Prostate gland (tissue), 2 donors: ENCODE results near the gene SPTB.
A peak's percentile ranks its signal among the peaks of the same experiment; 100 is the strongest.

ENCODE experiments used
- POLR2A ChIP-seq: fragments of 450-650 bp; IDR thresholded peaks from one replicate; pipeline ENCODE4 v1.6.1; 2016; ENCODE audit warnings: antibody characterized with exemption, mild to moderate bottlenecking
- TF ChIP-seq, protein P1 (sequence below), 4 experiments: fragments of 200-600 bp in 2 of 4; fragments of 450-650 bp in 2 of 4; sonication (generic) in 2 of 4; IDR thresholded peaks; 1 replicate in 3 of 4; 2 replicates in 1 of 4; pipeline ENCODE4 v1.5.1; 2016 to 2019; ENCODE audit warnings: antibody characterized with exemption in 4 of 4, mild to moderate bottlenecking in 2 of 4, moderate library complexity in 2 of 4

DNA sequence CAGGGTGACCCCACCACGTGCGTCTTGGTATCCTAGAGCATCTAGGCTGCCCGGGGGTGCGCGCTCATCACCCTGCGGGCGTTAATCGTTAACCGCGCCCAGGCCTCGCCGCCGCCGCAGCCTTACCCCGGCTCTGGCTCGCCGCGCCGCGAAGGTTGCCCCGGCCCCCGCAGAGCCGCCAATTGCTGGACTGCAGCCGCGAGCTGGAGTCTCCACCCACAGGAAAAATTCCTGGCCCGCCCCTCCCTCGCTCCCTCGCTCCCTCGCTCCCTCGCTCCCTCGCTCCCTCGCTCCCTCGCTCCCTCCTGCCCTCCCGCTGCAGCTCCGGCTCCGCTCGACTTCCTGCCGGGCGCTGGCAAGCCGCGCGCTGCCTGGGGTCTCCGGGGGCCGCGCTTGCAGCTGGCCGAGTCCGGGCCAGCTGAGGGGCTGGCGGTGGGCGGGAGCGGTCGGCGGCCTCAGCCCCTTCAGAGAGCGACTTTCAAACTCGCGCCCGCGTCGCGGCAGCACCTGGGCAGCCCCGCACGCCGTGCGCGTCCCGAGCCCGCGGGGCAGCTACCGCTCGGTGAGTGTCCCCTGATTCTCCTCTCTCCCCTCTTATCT, 175.5 kb downstream of the SPTB start, which contains the start of gene PLEKHG3:
- TF ChIP-seq POLR2A = peak; percentile 86
- TF ChIP-seq, protein P1, sequence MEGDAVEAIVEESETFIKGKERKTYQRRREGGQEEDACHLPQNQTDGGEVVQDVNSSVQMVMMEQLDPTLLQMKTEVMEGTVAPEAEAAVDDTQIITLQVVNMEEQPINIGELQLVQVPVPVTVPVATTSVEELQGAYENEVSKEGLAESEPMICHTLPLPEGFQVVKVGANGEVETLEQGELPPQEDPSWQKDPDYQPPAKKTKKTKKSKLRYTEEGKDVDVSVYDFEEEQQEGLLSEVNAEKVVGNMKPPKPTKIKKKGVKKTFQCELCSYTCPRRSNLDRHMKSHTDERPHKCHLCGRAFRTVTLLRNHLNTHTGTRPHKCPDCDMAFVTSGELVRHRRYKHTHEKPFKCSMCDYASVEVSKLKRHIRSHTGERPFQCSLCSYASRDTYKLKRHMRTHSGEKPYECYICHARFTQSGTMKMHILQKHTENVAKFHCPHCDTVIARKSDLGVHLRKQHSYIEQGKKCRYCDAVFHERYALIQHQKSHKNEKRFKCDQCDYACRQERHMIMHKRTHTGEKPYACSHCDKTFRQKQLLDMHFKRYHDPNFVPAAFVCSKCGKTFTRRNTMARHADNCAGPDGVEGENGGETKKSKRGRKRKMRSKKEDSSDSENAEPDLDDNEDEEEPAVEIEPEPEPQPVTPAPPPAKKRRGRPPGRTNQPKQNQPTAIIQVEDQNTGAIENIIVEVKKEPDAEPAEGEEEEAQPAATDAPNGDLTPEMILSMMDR (IDR thresholded peaks at IDR 0.05) = peak in 1 of 4 experiments; percentile 5
